Chondrocyte (in vitro differentiated cells): ENCODE measurements around the gene CTNND2. TPM values are rescaled to one million over a fixed set of nuclear protein-coding genes. Genes with fewer than 3 reads are reported as not detected.

ENCODE experiments used
- DNase-seq: peaks from one replicate; pipeline ENCODE4 v3.0.0; 2021; ENCODE audit warnings: mixed read lengths, low spot score
- H3K27ac Mint-ChIP-seq: one replicate; pipeline ENCODE4 v1.8.0; 2021; ENCODE audit warnings: mild to moderate bottlenecking, moderate library complexity, mixed read lengths; ENCODE audit not compliant: unreplicated experiment
- H3K27me3 Mint-ChIP-seq: 2 replicates; pipeline ENCODE4 v1.8.0; 2021; ENCODE audit warnings: low read depth, mixed read lengths
- H3K36me3 Mint-ChIP-seq: 2 replicates; pipeline ENCODE4 v1.8.0; 2021; ENCODE audit warnings: low read depth, mixed read lengths
- H3K4me1 Mint-ChIP-seq: 2 replicates; pipeline ENCODE4 v1.8.0; 2021; ENCODE audit warnings: low read depth, mild to moderate bottlenecking, mixed read lengths
- H3K4me3 Mint-ChIP-seq: one replicate; pipeline ENCODE4 v1.8.0; 2021; ENCODE audit warnings: mild to moderate bottlenecking, moderate library complexity, mixed read lengths; ENCODE audit not compliant: unreplicated experiment
- H3K9me3 Mint-ChIP-seq: 2 replicates; pipeline ENCODE4 v1.8.0; 2021; ENCODE audit warnings: low read depth, mixed read lengths
- CTCF ChIP-seq: fragments of 200-600 bp; sonication (generic); IDR thresholded peaks from 2 replicates; pipeline ENCODE4 v1.5.0; 2021; ENCODE audit warnings: antibody characterized with exemption, mild to moderate bottlenecking, moderate library complexity
- total RNA-seq: library from RNA; stranded (reverse); gene quantifications from 3 replicates; pipeline ENCODE4 v1.2.1, GENCODE V29; 2021

CTNND2 gene
- total RNA-seq, 1 donor from 2014 or later = 2.1 TPM

DNA sequence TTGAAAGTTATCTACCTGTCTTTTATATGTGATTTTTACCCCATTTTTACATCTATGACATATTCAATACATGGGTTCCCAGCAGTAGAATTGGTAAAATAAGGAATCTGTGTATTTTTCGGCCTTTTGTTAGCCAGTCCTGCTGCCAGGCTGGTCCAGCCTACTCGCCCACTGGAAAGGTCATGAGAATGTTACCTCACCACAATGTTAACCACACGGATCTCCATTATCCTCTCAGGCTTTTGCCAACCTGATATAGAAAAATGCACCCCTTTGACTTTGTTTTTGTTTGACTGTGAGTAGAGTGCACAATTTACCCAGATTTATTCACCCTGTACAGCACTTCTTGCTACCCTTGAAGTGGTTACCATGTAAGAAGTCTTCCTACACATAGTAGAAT is 167.2 kb downstream of the CTNND2 start:
- DNase-seq = no peak

DNA sequence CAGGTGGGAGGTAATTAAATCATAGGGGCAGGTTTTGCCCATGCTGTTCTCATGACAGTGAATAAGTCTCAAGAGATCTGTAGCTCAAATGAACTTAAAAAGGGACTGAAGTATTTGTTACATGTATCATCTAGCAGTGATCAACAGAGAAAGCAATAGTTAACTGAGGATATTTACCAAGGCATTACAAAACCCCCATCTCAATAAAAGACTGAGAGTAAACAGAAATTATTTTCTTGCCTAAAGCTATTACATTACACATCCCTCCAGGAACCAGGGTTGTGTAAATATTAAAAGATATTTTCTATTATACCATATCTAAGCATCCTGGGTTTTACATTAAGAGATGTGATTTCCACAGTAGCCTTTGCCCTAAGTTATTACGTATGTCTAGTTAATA is 169.9 kb downstream of the CTNND2 start:
- Mint-ChIP-seq H3K36me3 (no peaks in the 10 kb centered on the region), H3K27ac (no peak overlapping the region), H3K27me3 (no peaks in the 10 kb centered on the region), H3K9me3 (peaks cover 5% of the 10 kb centered on the region), H3K4me3 (no peak overlapping the region), H3K4me1 (no peaks in the 10 kb centered on the region)
- TF ChIP-seq CTCF = no peak
- no peak for DNase-seq

More for the DNA sequence above, 167.2 kb downstream of the CTNND2 start:
- peaks cover 12% of the 10 kb centered on the region for H3K9me3 Mint-ChIP-seq
- no peaks in the 10 kb centered on the region for H3K27me3 Mint-ChIP-seq
- no peak overlapping the region for H3K4me3 Mint-ChIP-seq
- TF ChIP-seq CTCF = no peak
- no peak overlapping the region for H3K27ac Mint-ChIP-seq
- no peaks in the 10 kb centered on the region for H3K36me3 Mint-ChIP-seq
- H3K4me1 Mint-ChIP-seq = no peaks in the 10 kb centered on the region

- TF ChIP-seq CTCF = no peak
- no peak for DNase-seq
- Mint-ChIP-seq H3K4me1 (no peaks in the 10 kb centered on the region), H3K27ac (no peak overlapping the region), H3K27me3 (no peaks in the 10 kb centered on the region), H3K4me3 (no peak overlapping the region), H3K9me3 (peaks cover 2% of the 10 kb centered on the region), H3K36me3 (no peaks in the 10 kb centered on the region)
These were observed 170.4 kb downstream of the CTNND2 start for GRCh38 chr5:11733840-11734192.

GRCh38 chr5:11733185-11733839 is 170.9 kb downstream of the CTNND2 start:
- no peak for DNase-seq
- H3K4me3 Mint-ChIP-seq = no peak overlapping the region
- no peak for TF ChIP-seq CTCF
- no peaks in the 10 kb centered on the region for H3K9me3 Mint-ChIP-seq
- no peaks in the 10 kb centered on the region for H3K4me1 Mint-ChIP-seq
- H3K36me3 Mint-ChIP-seq = no peaks in the 10 kb centered on the region
- no peaks in the 10 kb centered on the region for H3K27me3 Mint-ChIP-seq
- no peak overlapping the region for H3K27ac Mint-ChIP-seq

GRCh38 chr5:11724940-11725339 is 179.3 kb downstream of the CTNND2 start:
- Mint-ChIP-seq H3K4me1 (no peaks in the 10 kb centered on the region), H3K27ac (no peak overlapping the region), H3K36me3 (no peaks in the 10 kb centered on the region), H3K27me3 (no peaks in the 10 kb centered on the region), H3K9me3 (peaks cover 3% of the 10 kb centered on the region), H3K4me3 (no peak overlapping the region)
- DNase-seq = no peak
- no peak for TF ChIP-seq CTCF
